ENCODE data around the gene WWOX. TPM values are rescaled to one million over a fixed set of nuclear protein-coding genes. Genes with fewer than 3 reads are reported as not detected.

Gene WWOX
- total RNA-seq, 1 donor from 2014 or later: 18.6 TPM

DNA sequence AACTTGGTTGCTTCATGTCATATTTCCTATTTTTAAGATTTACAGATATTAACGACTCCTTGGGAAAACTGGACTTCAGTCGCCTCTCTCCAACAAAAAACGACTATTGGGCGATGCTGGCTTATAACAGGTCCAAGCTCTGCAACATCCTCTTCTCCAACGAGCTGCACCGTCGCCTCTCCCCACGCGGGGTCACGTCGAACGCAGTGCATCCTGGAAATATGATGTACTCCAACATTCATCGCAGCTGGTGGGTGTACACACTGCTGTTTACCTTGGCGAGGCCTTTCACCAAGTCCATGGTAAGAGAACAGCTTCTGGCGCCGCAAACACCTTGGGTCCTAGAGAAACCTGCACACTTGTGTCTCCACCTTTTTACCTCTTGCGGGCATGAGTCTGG, 333.0 kb downstream of the WWOX start:
- no peaks in the 10 kb centered on the region for H3K36me3 Mint-ChIP-seq (ENCODE audit: low read depth, unreplicated experiment)
- no peaks in the 10 kb centered on the region for H3K9me3 Mint-ChIP-seq (ENCODE audit: unreplicated experiment)
- peaks cover 18% of the 10 kb centered on the region for H3K4me1 Mint-ChIP-seq (ENCODE audit: unreplicated experiment)
- no peak for DNase-seq (ENCODE audit: low spot score)
- H3K4me3 Mint-ChIP-seq (ENCODE audit: unreplicated experiment): no peak overlapping the region
- TF ChIP-seq, protein P1, sequence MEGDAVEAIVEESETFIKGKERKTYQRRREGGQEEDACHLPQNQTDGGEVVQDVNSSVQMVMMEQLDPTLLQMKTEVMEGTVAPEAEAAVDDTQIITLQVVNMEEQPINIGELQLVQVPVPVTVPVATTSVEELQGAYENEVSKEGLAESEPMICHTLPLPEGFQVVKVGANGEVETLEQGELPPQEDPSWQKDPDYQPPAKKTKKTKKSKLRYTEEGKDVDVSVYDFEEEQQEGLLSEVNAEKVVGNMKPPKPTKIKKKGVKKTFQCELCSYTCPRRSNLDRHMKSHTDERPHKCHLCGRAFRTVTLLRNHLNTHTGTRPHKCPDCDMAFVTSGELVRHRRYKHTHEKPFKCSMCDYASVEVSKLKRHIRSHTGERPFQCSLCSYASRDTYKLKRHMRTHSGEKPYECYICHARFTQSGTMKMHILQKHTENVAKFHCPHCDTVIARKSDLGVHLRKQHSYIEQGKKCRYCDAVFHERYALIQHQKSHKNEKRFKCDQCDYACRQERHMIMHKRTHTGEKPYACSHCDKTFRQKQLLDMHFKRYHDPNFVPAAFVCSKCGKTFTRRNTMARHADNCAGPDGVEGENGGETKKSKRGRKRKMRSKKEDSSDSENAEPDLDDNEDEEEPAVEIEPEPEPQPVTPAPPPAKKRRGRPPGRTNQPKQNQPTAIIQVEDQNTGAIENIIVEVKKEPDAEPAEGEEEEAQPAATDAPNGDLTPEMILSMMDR (IDR thresholded peaks at IDR 0.05; ENCODE audit: unreplicated experiment): no peak
- no peaks in the 10 kb centered on the region for H3K27me3 Mint-ChIP-seq (ENCODE audit: unreplicated experiment)
- H3K27ac Mint-ChIP-seq (ENCODE audit: unreplicated experiment): no peak overlapping the region

DNA sequence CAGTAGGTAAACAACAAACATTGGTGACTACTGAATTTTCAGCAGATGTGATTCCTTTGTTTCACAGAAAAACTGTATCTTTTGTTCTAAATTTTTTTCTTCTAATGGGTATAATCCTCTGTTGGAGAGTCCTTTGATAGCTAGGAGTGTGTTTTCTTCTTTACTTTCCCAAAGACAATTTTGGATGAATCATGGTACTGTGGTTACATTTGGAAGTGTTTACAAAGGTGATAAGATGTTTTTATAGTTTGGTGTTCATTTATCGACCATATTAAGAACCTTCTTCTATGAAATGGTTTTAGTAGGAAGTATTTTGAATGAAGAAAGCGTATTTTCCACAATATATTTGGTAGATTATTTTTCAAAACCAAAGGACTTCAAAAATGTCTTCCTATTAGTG, 333.7 kb downstream of the WWOX start:
- no peaks in the 10 kb centered on the region for H3K36me3 Mint-ChIP-seq (ENCODE audit: low read depth, unreplicated experiment)
- DNase-seq (ENCODE audit: low spot score): no peak
- no peaks in the 10 kb centered on the region for H3K27me3 Mint-ChIP-seq (ENCODE audit: unreplicated experiment)
- peaks cover 15% of the 10 kb centered on the region for H3K4me1 Mint-ChIP-seq (ENCODE audit: unreplicated experiment)
- H3K27ac Mint-ChIP-seq (ENCODE audit: unreplicated experiment): no peak overlapping the region
- TF ChIP-seq, protein P1 (IDR thresholded peaks at IDR 0.05; ENCODE audit: unreplicated experiment): no peak
- no peak overlapping the region for H3K4me3 Mint-ChIP-seq (ENCODE audit: unreplicated experiment)
- no peaks in the 10 kb centered on the region for H3K9me3 Mint-ChIP-seq (ENCODE audit: unreplicated experiment)

DNA sequence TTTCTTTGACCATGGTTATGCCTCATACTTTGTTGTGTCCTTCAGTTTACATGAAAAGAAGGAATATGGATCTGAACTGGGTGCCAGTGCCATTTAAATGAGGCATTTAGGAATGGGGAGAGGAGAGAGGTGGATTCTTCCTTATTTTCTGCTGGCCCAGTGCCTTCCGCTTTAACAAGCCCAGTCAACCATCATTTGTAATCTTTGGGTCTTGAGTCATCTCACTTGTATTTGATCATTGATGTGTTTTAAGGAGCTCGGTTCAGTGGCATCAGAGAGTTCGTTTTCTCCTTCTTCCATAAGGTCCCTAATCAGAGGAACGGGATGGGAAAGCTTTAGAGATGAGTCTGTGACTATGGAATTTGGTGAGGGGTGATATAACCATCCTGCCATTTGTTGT, 334.9 kb downstream of the WWOX start:
- Mint-ChIP-seq H3K27me3 (ENCODE audit: unreplicated experiment) (no peaks in the 10 kb centered on the region), H3K9me3 (ENCODE audit: unreplicated experiment) (no peaks in the 10 kb centered on the region), H3K4me1 (ENCODE audit: unreplicated experiment) (peaks cover 5% of the 10 kb centered on the region), H3K36me3 (ENCODE audit: low read depth, unreplicated experiment) (no peaks in the 10 kb centered on the region), H3K4me3 (ENCODE audit: unreplicated experiment) (no peak overlapping the region), H3K27ac (ENCODE audit: unreplicated experiment) (no peak overlapping the region)
- no peak for DNase-seq (ENCODE audit: low spot score)
- TF ChIP-seq, protein P1 (IDR thresholded peaks at IDR 0.05; ENCODE audit: unreplicated experiment): no peak

GRCh38 chr16:78435260-78435659, 335.8 kb downstream of the WWOX start:
- no peak for DNase-seq (ENCODE audit: low spot score)
- H3K4me1 Mint-ChIP-seq (ENCODE audit: unreplicated experiment): no peaks in the 10 kb centered on the region
- no peaks in the 10 kb centered on the region for H3K27me3 Mint-ChIP-seq (ENCODE audit: unreplicated experiment)
- no peaks in the 10 kb centered on the region for H3K9me3 Mint-ChIP-seq (ENCODE audit: unreplicated experiment)
- H3K4me3 Mint-ChIP-seq (ENCODE audit: unreplicated experiment): no peak overlapping the region
- TF ChIP-seq, protein P1 (IDR thresholded peaks at IDR 0.05; ENCODE audit: unreplicated experiment): no peak
- H3K27ac Mint-ChIP-seq (ENCODE audit: unreplicated experiment): no peak overlapping the region
- H3K36me3 Mint-ChIP-seq (ENCODE audit: low read depth, unreplicated experiment): no peaks in the 10 kb centered on the region

GRCh38 chr16:78436023-78436422, 336.6 kb downstream of the WWOX start:
- H3K36me3 Mint-ChIP-seq (ENCODE audit: low read depth, unreplicated experiment): no peaks in the 10 kb centered on the region
- TF ChIP-seq, protein P1 (IDR thresholded peaks at IDR 0.05; ENCODE audit: unreplicated experiment): no peak
- DNase-seq (ENCODE audit: low spot score): no peak
- no peak overlapping the region for H3K27ac Mint-ChIP-seq (ENCODE audit: unreplicated experiment)
- no peak overlapping the region for H3K4me3 Mint-ChIP-seq (ENCODE audit: unreplicated experiment)
- no peaks in the 10 kb centered on the region for H3K4me1 Mint-ChIP-seq (ENCODE audit: unreplicated experiment)
- no peaks in the 10 kb centered on the region for H3K9me3 Mint-ChIP-seq (ENCODE audit: unreplicated experiment)
- H3K27me3 Mint-ChIP-seq (ENCODE audit: unreplicated experiment): no peaks in the 10 kb centered on the region
